K562 (cell line): Measurements from ENCODE around the gene SC5D. TPM values are rescaled to one million over a fixed set of nuclear protein-coding genes. Genes with fewer than 3 reads are reported as not detected.

Experiments
- CCAR2 ChIP-seq: fragments of 200-400 bp; formaldehyde crosslinking; IDR thresholded peaks from 2 replicates; pipeline ENCODE4 v1.6.1; 2017; ENCODE audit warnings: mild to moderate bottlenecking, low read depth, low read length
- CHAMP1 ChIP-seq: fragments of 450-650 bp; IDR thresholded peaks from 2 replicates; pipeline ENCODE4 v1.6.1; 2016; ENCODE audit warnings: mild to moderate bottlenecking
- CLOCK ChIP-seq: fragments of 250-450 bp; sonication (Bioruptor Pico); IDR thresholded peaks from 2 replicates; pipeline ENCODE4 v1.4.0; 2020; ENCODE audit warnings: mild to moderate bottlenecking, moderate library complexity, borderline replicate concordance
- ELF4 ChIP-seq: fragments of 450-650 bp; formaldehyde crosslinking; IDR thresholded peaks from 2 replicates; pipeline ENCODE4 v1.4.0; 2022; ENCODE audit warnings: missing genetic modification characterization
- ELK1 ChIP-seq: sonication (generic); formaldehyde crosslinking; IDR thresholded peaks from 2 replicates; pipeline ENCODE4 v1.8.1; 2022; ENCODE audit warnings: missing genetic modification reagents
- GATA2 ChIP-seq: sonication (generic); formaldehyde crosslinking; IDR thresholded peaks from 2 replicates; pipeline ENCODE4 v1.4.0; 2020; ENCODE audit warnings: mild to moderate bottlenecking, missing genetic modification reagents
- GATAD2A ChIP-seq: fragments of 450-650 bp; IDR thresholded peaks from 2 replicates; pipeline ENCODE4 v1.6.1; 2017
- HEY1 ChIP-seq: fragments of 250-450 bp; sonication (Bioruptor Pico); IDR thresholded peaks from 2 replicates; pipeline ENCODE4 v1.5.0; 2020; ENCODE audit warnings: mild to moderate bottlenecking, moderate library complexity, borderline replicate concordance
- KAT7 ChIP-seq: sonication (generic); formaldehyde crosslinking; IDR thresholded peaks from 2 replicates; pipeline ENCODE4 v1.8.0; 2022; ENCODE audit warnings: missing genetic modification reagents, mild to moderate bottlenecking, borderline replicate concordance
- NCOA2 ChIP-seq, 2 experiments: fragments of 450-650 bp; IDR thresholded peaks; 2 replicates each; pipeline ENCODE4 v1.6.1; 2018; ENCODE audit warnings: mild to moderate bottlenecking in 2 of 2, moderate library complexity in 1 of 2; ENCODE audit not compliant: partially characterized antibody in 2 of 2
- NCOR1 ChIP-seq: fragments of 450-650 bp; IDR thresholded peaks from 2 replicates; pipeline ENCODE4 v1.6.1; 2016; ENCODE audit warnings: mild to moderate bottlenecking, moderate library complexity
- NR0B1 ChIP-seq: fragments of 450-650 bp; IDR thresholded peaks from one replicate; pipeline ENCODE4 v1.6.1; 2018; ENCODE audit warnings: mild to moderate bottlenecking, moderate library complexity; ENCODE audit not compliant: partially characterized antibody
- RBM17 ChIP-seq: fragments of 200-400 bp; formaldehyde crosslinking; IDR thresholded peaks from 2 replicates; pipeline ENCODE4 v1.6.1; 2017; ENCODE audit warnings: low read depth, mild to moderate bottlenecking, low read length, borderline replicate concordance
- RCOR1 ChIP-seq, 2 experiments: IDR thresholded peaks; 2 replicates each; pipeline ENCODE4 v1.6.1; 2012; ENCODE audit warnings: low read depth in 2 of 2, low read length in 2 of 2, borderline replicate concordance in 1 of 2, improper control_type of control experiment in 1 of 2
- TCF3 ChIP-seq: sonication (generic); formaldehyde crosslinking; IDR thresholded peaks from 2 replicates; pipeline ENCODE4 v1.4.0; 2020; ENCODE audit warnings: mild to moderate bottlenecking, missing genetic modification reagents
- ZBED1 ChIP-seq: IDR thresholded peaks from 2 replicates; pipeline ENCODE4 v1.6.1; 2014
- ZBTB7A ChIP-seq: IDR thresholded peaks from 2 replicates; pipeline ENCODE4 v1.6.1; 2011; ENCODE audit warnings: low read depth, mild to moderate bottlenecking, low read length, moderate library complexity, borderline replicate concordance; ENCODE audit not compliant: control insufficient read depth
- ZHX1 ChIP-seq: fragments of 150-350 bp; conservative IDR thresholded peaks from 2 replicates; pipeline ENCODE4 v1.6.1; 2014; ENCODE audit warnings: low read length
- ZNF134 ChIP-seq: fragments of 250-450 bp; sonication (Bioruptor Pico); conservative IDR thresholded peaks from 2 replicates; pipeline ENCODE4 v1.4.0; 2020
- polyA plus RNA-seq, 8 experiments: library from polyadenylated mRNA; depleted of rRNA in 4 of 8; stranded (reverse) in 5 of 8; unstranded in 3 of 8; fragments of >200 nt; fragmentation: Nextera tagmentation in 2 of 8; fragmentation: Illumina TruSeq in 1 of 8; extraction: Ambion mirVana in 2 of 8; extraction: Trizol in 1 of 8; gene quantifications; 2 replicates each; pipeline versions ENCODE4 v1.2.1 to v1.2.3, GENCODE V29; 2011 to 2014; ENCODE audit warnings: inconsistent platforms in 1 of 8, missing spikeins in 1 of 8
- total RNA-seq, 7 experiments: library from RNA; depleted of rRNA in 6 of 7; stranded (reverse); fragments of >200 nt in 6 of 7; fragmentation: Illumina TruSeq in 2 of 7; extraction: Trizol in 2 of 7; gene quantifications; 2 replicates each; pipeline versions ENCODE4 v1.2.1 to v1.2.3, GENCODE V29; 2011 to 2021; ENCODE audit warnings: low replicate concordance in 1 of 7

The SC5D gene
- total and polyA plus RNA-seq, 9 of the 15 experiments (the other 6 are each of a cell fraction or from before 2014, with no cell fraction given), result 7.6 to 84.0 (median 17.4) TPM

GRCh38 chr11:121257289-121257688 is 35.3 kb upstream of the SC5D start (continued):
- TF ChIP-seq NR0B1 (no peak), ZBTB7A (no peak), ELK1 (CRISPR knock-in tag) (no peak), RCOR1 (IDR thresholded peaks at IDR 0.05; ENCODE audit: borderline replicate concordance in 1 of 2, low read depth in 2 of 2, low read length in 2 of 2) (peak in 1 of 2 experiments; percentile 89; a peak in 2 of 4 replicates), GATAD2A (peak; percentile 31; the same call in 1 of the 2 replicates), TCF3 (peak; percentile 91), ELF4 (CRISPR knock-in tag) (peak; percentile 92), RBM17 (no peak), ZNF134 (CRISPR knock-in tag) (no peak), GATA2 (peak; percentile 68; the same call in 1 of the 2 replicates), ZBED1 (no peak), CCAR2 (no peak), ZHX1 (no peak), HEY1 (CRISPR knock-in tag) (0 out of 2 replicates have a peak, but pooled peaks have one; percentile 5), NCOR1 (peak; percentile 94), CHAMP1 (no peak), KAT7 (CRISPR knock-in tag) (no peak), NCOA2 (IDR thresholded peaks at IDR 0.05; ENCODE audit: partially characterized antibody in 2 of 2) (peak; percentile 49 to 90), CLOCK (CRISPR knock-in tag) (no peak)
